H9 (cell line): ENCODE results near the gene ERC2. TPM values are rescaled to one million over a fixed set of nuclear protein-coding genes. Genes with fewer than 3 reads are reported as not detected.

Experiments
- DNase-seq: peaks from one replicate; pipeline ENCODE4 v3.0.0-alpha.2; 2017
- H2AFZ ChIP-seq: one replicate; pipeline ENCODE4 v1.6.1; 2013; ENCODE audit warnings: mild to moderate bottlenecking, low read length, control low read depth, moderate library complexity
- H2AK5ac ChIP-seq: 2 replicates; pipeline ENCODE4 v1.6.1; 2013; ENCODE audit warnings: low read length, control low read depth, mixed read lengths; ENCODE audit not compliant: insufficient read length
- H2BK120ac ChIP-seq: one replicate; pipeline ENCODE4 v1.6.1; 2013; ENCODE audit warnings: low read depth, mild to moderate bottlenecking, low read length, control low read depth, inconsistent platforms; ENCODE audit not compliant: poor library complexity, severe bottlenecking
- H2BK12ac ChIP-seq: 2 replicates; pipeline ENCODE4 v1.6.1; 2013; ENCODE audit warnings: low read length, control low read depth, mixed read lengths, low read depth; ENCODE audit not compliant: insufficient read length
- H2BK15ac ChIP-seq: 2 replicates; pipeline ENCODE4 v1.6.1; 2013; ENCODE audit warnings: low read depth, low read length, control low read depth
- H2BK20ac ChIP-seq: one replicate; pipeline ENCODE4 v1.6.1; 2013; ENCODE audit warnings: low read depth, mild to moderate bottlenecking, low read length, control low read depth, inconsistent platforms; ENCODE audit not compliant: poor library complexity, severe bottlenecking
- H2BK5ac ChIP-seq: 2 replicates; pipeline ENCODE4 v1.6.1; 2013; ENCODE audit warnings: low read length, control low read depth, mixed read lengths; ENCODE audit not compliant: insufficient read length
- H3K14ac ChIP-seq: 2 replicates; pipeline ENCODE4 v1.6.1; 2013; ENCODE audit warnings: low read length, control low read depth; ENCODE audit not compliant: insufficient read depth
- H3K18ac ChIP-seq: 2 replicates; pipeline ENCODE4 v1.6.1; 2013; ENCODE audit warnings: low read depth, mild to moderate bottlenecking, mixed read lengths, low read length, control low read depth; ENCODE audit not compliant: insufficient read length
- H3K23ac ChIP-seq: 2 replicates; pipeline ENCODE4 v1.6.1; 2013; ENCODE audit warnings: low read length, control low read depth, mixed read lengths, low read depth; ENCODE audit not compliant: insufficient read length
- H3K23me2 ChIP-seq: 2 replicates; pipeline ENCODE4 v1.6.1; 2013; ENCODE audit warnings: low read depth, mild to moderate bottlenecking, mixed read lengths, low read length, control low read depth; ENCODE audit not compliant: insufficient read length, poor library complexity, severe bottlenecking
- H3K27ac ChIP-seq: 2 replicates; pipeline ENCODE4 v1.5.1; 2013; ENCODE audit warnings: low read length, control low read depth, mixed read lengths, low read depth; ENCODE audit not compliant: insufficient read length
- H3K27me3 ChIP-seq: 2 replicates; pipeline ENCODE4 v1.6.1; 2013; ENCODE audit warnings: low read length, control low read depth, inconsistent platforms; ENCODE audit not compliant: insufficient read depth
- H3K4ac ChIP-seq: 2 replicates; pipeline ENCODE4 v1.6.1; 2013; ENCODE audit warnings: low read depth, mild to moderate bottlenecking, control low read depth, inconsistent platforms, low read length, moderate library complexity
- H3K4me1 ChIP-seq: 2 replicates; pipeline ENCODE4 v1.6.1; 2013; ENCODE audit warnings: low read length, control low read depth, inconsistent platforms; ENCODE audit not compliant: insufficient read depth
- H3K4me2 ChIP-seq: 2 replicates; pipeline ENCODE4 v1.6.1; 2013; ENCODE audit warnings: low read length, control low read depth, mixed read lengths; ENCODE audit not compliant: insufficient read length, insufficient read depth
- H3K56ac ChIP-seq: 2 replicates; pipeline ENCODE4 v1.6.1; 2013; ENCODE audit warnings: low read depth, mild to moderate bottlenecking, mixed read lengths, low read length, control low read depth; ENCODE audit not compliant: insufficient read length
- H3K79me1 ChIP-seq: 2 replicates; pipeline ENCODE4 v1.6.1; 2013; ENCODE audit warnings: low read depth, mild to moderate bottlenecking, moderate library complexity, low read length, control low read depth, inconsistent platforms; ENCODE audit not compliant: insufficient read depth, poor library complexity, severe bottlenecking
- H3K79me2 ChIP-seq: 2 replicates; pipeline ENCODE4 v1.6.1; 2013; ENCODE audit warnings: low read length, control low read depth, inconsistent platforms; ENCODE audit not compliant: insufficient read depth
- H3K9ac ChIP-seq: 2 replicates; pipeline ENCODE4 v1.6.1; 2013; ENCODE audit warnings: low read length, control low read depth, mixed read lengths; ENCODE audit not compliant: insufficient read length; ENCODE audit errors: extremely low read depth
- H3K9me3 ChIP-seq: one replicate; pipeline ENCODE4 v1.6.1; 2013; ENCODE audit warnings: low read depth, low read length, inconsistent platforms; ENCODE audit not compliant: control insufficient read depth
- H3T11ph ChIP-seq: one replicate; pipeline ENCODE4 v1.6.1; 2013; ENCODE audit warnings: mild to moderate bottlenecking, low read length, control low read depth, inconsistent platforms
- H4K20me1 ChIP-seq: one replicate; pipeline ENCODE4 v1.6.1; 2013; ENCODE audit not compliant: control insufficient read depth, insufficient read length, insufficient read depth
- H4K5ac ChIP-seq: 2 replicates; pipeline ENCODE4 v1.6.1; 2013; ENCODE audit warnings: low read depth, mild to moderate bottlenecking, mixed read lengths, low read length, control low read depth; ENCODE audit not compliant: insufficient read length
- H4K8ac ChIP-seq: replicated peaks from 2 replicates; pipeline ENCODE4 v1.6.1; 2013; ENCODE audit warnings: low read length, control low read depth, mixed read lengths, low read depth; ENCODE audit not compliant: insufficient read length
- H4K91ac ChIP-seq: 2 replicates; pipeline ENCODE4 v1.6.1; 2013; ENCODE audit warnings: low read depth, mild to moderate bottlenecking, moderate library complexity, mixed read lengths, low read length, control low read depth; ENCODE audit not compliant: insufficient read length
- H3K27ac Mint-ChIP-seq, 3 experiments: 2 replicates in 2 of 3; 3 replicates in 1 of 3; pipeline ENCODE4 v1.8.0; 2020 to 2021; ENCODE audit warnings: mixed read lengths in 3 of 3, mild to moderate bottlenecking in 1 of 3, moderate library complexity in 1 of 3
- H3K27me3 Mint-ChIP-seq: 2 replicates; pipeline ENCODE4 v1.8.0; 2021; ENCODE audit warnings: low read depth, mild to moderate bottlenecking, moderate library complexity, mixed read lengths
- H3K36me3 Mint-ChIP-seq, 3 experiments: 2 replicates in 2 of 3; 3 replicates in 1 of 3; pipeline ENCODE4 v1.8.0; 2020 to 2021; ENCODE audit warnings: low read depth in 3 of 3, mixed read lengths in 3 of 3; ENCODE audit not compliant: insufficient read depth in 1 of 3
- H3K4me1 Mint-ChIP-seq, 2 experiments: 2 replicates each; pipeline ENCODE4 v1.8.0; 2020; ENCODE audit warnings: mixed read lengths in 2 of 2
- H3K4me3 Mint-ChIP-seq, 2 experiments: 2 replicates in 1 of 2; 3 replicates in 1 of 2; pipeline ENCODE4 v1.8.0; 2020 to 2021; ENCODE audit warnings: mild to moderate bottlenecking in 2 of 2, mixed read lengths in 2 of 2, moderate library complexity in 1 of 2
- H3K9me3 Mint-ChIP-seq, 2 experiments: 2 replicates in 1 of 2; 3 replicates in 1 of 2; pipeline ENCODE4 v1.8.0; 2020; ENCODE audit warnings: mild to moderate bottlenecking in 2 of 2, mixed read lengths in 2 of 2, moderate library complexity in 1 of 2
- CTCF ChIP-seq: fragments of 200-600 bp; sonication (generic); conservative IDR thresholded peaks from 3 replicates; pipeline ENCODE4 v1.8.0; 2021; ENCODE audit warnings: antibody characterized with exemption, mild to moderate bottlenecking
- WGBS: extraction: QIAGEN DNeasy Blood & Tissue Kit; methylation state at CpG from one replicate; pipeline ENCODE4 v1.1.7; 2013; ENCODE audit warnings: missing lambda C conversion rate, low lambda C conversion rate, mixed read lengths; ENCODE audit not compliant: insufficient read length; ENCODE audit errors: extremely low coverage; 5-methylcytosine and 5-hydroxymethylcytosine counted together
- total RNA-seq: library from RNA; stranded (reverse); gene quantifications from 2 replicates; pipeline ENCODE4 v1.2.1, GENCODE V29; 2021

The ERC2 gene
- total RNA-seq, 1 experiment from 2014 or later = 15.4 TPM

GRCh38 chr3:56025326-56025725, 442.9 kb downstream of the ERC2 start:
- Histone ChIP-seq H3K4me2 (no peak overlapping the region), H4K8ac (no peak overlapping the region), H3K4me1 (no peaks in the 10 kb centered on the region), H3K27me3 (no peaks in the 10 kb centered on the region), H3K23ac (no peak overlapping the region), H3K18ac (no peak overlapping the region), H4K91ac (no peak overlapping the region), H2AK5ac (no peak overlapping the region), H2BK120ac (no peak overlapping the region), H2AFZ (no peak overlapping the region), H3T11ph (no peak overlapping the region), H2BK15ac (no peak overlapping the region), H4K20me1 (no peaks in the 10 kb centered on the region), H2BK12ac (no peak overlapping the region), H3K4ac (no peak overlapping the region), H2BK20ac (no peak overlapping the region), H3K79me1 (no peaks in the 10 kb centered on the region), H4K5ac (no peak overlapping the region), H2BK5ac (no peak overlapping the region), H3K9ac (no peak overlapping the region), H3K79me2 (no peaks in the 10 kb centered on the region), H3K23me2 (no peaks in the 10 kb centered on the region), H3K56ac (no peak overlapping the region), H3K27ac (no peak overlapping the region), H3K14ac (no peak overlapping the region), H3K9me3 (no peaks in the 10 kb centered on the region)
- Mint-ChIP-seq H3K27me3 (no peaks in the 10 kb centered on the region), H3K4me3 (no peak overlapping the region), H3K27ac (no peak overlapping the region), H3K9me3 (no peaks in the 10 kb centered on the region; a peak in 1 of 5 replicates), H3K4me1 (peaks cover under 1 to 5% of the 10 kb centered on the region in 2 experiments), H3K36me3 (no peaks in the 10 kb centered on the region; a peak in 1 of 7 replicates)
- TF ChIP-seq CTCF = no peak
- WGBS = no CpG with 5 or more reads among the region's 1 CpG
- DNase-seq = no peak
